Measurements from ENCODE around the gene SNW1.
"Not testable (repeated sequence)": the region's sequence is repeated elsewhere in the genome, so short reads cannot be mapped to it uniquely, and the experiment has no call there.

Gene SNW1

GRCh38 chr14:77747425-77747824 is 13.5 kb downstream of the SNW1 start:
- DNase-seq, result not testable (repeated sequence)

GRCh38 chr14:77746064-77746702 is 14.8 kb downstream of the SNW1 start:
- no peak for DNase-seq

- DNase-seq, result no peak
Observed at GRCh38 chr14:77741438-77741837, 19.5 kb downstream of the SNW1 start.

DNA sequence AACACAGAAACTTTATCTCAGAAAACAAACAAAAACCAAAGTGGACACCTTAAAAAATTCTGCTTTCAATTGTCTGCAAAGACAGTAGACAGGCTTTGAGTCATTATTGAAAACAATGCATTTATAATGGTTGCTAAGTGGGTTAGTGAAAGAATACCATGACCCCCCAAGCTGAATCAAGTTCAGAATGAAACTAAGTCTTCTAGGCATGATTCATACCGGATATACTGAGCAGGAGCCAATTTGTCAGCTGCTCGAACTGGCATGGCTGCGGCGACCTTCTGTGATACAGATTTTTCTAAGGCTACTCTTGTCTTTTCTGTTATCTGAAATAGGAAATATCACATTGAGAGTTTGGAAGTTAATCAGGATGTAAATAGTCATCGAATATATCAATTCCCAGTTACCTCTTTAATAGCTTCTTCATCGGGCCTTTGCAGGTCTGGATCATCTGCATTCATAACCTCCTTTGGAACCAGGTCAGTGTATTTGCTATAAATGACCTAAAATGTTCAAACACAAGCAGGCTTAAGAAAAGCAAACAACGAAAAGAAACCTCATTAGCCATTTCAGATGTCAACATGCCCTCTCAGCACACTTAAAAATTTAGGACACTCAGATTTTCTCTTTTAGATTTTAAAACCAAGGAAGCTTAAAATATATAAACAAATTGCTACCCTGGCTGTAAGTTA is 22.3 kb downstream of the SNW1 start:
- no peak for DNase-seq

DNA sequence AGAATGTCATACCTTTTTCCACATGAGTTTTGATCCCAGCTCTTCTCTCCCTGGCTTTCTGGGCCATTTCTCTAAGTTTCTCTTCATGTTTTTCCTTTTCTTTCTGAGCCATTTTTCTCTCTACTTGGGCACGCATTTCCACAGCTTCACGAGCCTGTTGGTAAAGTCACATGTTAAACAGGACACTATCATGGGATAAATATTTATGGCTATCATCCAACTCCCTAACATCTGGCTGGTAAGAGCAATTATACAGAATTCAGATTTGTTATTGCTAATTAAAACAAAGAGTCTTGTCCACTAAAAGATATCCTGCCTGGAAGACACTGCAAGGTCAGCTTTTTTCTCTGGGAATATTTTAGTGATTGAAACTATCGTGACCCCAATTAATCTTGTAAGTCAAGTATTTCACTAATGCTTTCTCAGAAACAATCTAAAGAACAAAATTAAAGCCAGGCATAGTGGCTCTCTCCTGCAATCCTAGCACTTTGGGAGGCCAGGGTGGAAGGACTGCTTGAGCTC is 29.9 kb downstream of the SNW1 start:
- no peak for DNase-seq

DNA sequence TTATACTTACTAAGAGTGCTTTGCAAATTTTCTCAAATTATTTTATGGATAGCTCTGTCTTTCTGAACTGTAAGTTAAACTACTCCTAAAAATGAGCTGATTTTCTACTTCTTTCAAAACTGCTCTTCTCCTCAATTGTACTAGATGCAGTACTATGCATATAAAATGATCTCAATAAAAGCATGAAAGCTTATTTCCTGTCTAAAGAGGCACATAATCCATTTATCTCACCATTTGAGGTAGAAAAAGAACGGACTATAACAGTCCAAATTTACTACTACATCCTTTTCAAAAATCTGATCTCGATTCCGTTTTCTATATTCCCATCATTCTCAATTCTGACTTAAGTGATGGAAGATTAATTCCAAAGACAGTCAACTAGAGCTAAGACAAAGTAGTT is 38.7 kb downstream of the SNW1 start:
- no peak for DNase-seq

DNA sequence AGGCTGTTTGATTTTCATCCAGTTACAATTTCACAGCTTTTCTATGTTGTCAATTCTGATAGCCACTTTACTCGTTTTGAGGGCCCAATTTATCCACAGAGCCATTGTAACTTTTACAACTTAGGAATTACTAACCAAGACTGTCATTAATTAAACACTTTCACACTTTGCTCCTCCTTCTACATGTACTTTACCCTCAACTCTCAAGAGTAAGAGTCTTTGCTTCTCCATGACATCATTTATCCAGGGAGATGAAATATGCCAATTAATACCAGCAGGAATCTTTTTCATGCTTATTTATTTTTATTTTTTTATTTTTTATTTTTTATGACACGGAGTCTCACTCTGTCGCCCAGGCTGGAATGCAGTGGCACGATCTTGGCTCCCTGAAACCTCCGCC is 39.5 kb downstream of the SNW1 start:
- DNase-seq, result no peak

DNA sequence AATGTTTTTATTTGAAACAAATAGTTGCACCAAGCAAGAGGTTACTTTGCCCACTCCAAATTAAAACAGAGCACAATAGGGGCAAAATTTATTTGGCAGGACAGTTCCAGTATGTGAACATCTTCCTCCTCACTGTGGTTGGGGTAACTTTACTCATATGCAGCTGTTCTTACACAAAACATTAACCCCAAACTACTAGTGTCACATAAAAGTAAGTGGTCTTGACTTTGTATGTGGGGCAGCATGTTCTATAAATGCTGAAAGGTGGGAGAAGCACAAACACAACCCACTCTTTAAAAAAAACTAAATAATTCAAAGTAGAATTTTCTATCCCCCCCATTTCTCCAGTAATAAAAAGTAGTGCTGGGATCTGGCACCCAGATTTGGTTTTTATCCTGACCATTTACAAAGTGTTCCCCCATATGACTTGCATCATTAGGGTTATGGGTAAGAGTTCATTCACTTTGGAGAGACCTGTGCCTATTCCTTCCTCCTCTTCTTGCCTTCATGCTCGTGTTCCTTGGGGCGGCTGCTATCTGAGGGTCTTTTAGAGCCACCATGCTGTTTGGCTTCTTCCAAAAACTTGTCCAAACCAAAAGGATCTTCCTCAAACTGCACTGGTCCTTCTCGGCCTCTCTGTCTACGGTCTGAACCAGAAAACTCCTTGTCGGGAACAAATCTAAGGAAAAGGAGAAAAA is 43.2 kb downstream of the SNW1 start:
- no peak for DNase-seq

DNA sequence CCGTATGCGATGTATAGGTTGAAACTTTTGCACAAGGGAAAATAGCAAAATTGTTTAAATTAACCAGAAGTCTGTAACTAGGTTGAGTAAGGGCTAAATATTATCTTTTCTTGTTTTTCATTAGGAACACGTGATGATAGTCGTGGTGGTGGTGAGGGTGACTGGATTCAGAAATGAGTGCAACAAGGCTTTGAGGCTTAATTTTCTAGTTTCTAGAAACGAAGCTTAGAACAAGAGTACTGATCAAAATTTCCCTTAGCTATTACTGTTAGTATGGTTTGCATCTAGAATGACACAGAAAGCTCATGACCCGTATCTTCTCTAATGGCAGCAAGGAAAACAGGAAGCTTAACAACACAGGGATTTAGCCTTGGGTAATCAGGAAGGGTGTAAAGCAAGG is 46.0 kb downstream of the SNW1 start:
- DNase-seq, result no peak

- no peak for DNase-seq
Observed at GRCh38 chr14:77710364-77710763, 50.6 kb downstream of the SNW1 start.

DNA sequence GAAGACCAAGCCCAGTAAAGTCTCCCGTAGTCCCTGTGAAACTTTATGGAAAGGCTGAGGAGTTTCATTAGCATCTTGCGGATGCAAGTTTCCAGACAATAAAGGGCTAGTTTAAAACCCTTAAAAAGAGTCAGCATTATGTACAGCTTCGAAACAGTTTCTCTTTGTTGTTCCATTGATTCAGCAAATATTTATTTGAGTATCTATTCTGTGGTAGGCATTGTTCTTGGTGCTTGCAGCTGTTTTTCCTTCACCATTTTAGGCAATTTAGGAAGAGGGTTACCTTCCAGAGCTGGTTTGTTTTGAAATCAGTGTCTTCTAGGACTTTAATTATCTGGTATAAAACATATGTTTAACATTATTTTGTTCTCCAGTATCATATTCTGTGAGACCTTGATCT is 51.5 kb downstream of the SNW1 start:
- DNase-seq, result no peak

DNA sequence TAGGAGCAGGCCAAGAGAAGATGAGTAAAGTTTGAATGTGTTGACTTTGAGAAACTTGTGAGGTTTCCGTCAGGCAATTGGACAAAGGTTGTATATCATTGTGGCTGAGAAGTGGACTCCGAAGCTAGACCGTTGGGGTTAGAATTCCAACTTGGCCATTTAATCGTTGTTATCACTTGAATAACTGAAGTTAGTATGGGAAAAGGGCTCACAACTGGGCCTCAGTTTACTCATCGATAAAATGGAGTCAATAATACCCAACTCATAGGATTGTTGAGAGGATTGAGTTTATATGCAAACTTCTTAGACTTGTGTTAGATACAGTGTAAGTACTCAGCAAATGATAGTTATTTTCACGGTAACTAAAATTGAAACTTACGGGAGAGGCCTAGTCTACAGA is 52.2 kb downstream of the SNW1 start:
- no peak for DNase-seq

DNA sequence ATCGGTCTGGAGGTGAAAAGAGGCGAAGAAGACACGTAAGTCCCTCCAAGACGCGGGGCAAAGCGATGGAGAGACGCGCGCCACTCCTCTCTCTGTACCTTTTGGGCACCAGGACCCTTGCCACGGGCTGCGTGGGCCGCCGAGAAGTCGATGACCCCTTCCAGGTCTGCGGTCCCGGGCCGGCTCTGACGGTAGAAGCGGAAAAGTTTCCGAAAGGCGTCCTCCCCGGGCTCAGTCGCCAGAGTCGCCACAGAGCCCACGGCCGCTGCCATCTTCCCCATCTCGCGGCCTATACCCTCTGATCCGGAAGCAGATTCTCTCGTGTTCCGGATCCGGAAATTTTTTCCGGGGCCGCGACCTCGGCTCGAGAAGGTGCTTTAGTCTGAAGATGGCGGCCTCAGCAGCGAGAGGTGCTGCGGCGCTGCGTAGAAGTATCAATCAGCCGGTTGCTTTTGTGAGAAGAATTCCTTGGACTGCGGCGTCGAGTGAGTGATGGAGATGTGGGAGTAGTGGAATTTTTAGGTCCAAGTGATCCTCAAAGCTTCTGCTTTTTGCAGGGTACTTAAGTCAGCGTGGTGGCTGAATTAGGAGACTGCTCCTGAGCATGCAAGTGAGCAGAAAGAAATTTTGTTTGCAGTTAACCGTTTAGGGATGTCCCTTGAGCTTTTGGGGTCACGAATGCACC is 53.1 kb downstream of the SNW1 start, which contains the start of the genes ALKBH1 and SLIRP:
Gene ALKBH1 (minus strand): TSS at position 300 of the 685 bp plus-strand sequence. CDS start 19 bp downstream, at position 281.
Gene SLIRP (plus strand): TSS at position 380 of the 685 bp plus-strand sequence. CDS start 9 bp downstream, at position 389.
- DNase-seq, result peak; percentile 84

GRCh38 chr14:77707355-77707723 is 53.6 kb downstream of the SNW1 start:
- no peak for DNase-seq

DNA sequence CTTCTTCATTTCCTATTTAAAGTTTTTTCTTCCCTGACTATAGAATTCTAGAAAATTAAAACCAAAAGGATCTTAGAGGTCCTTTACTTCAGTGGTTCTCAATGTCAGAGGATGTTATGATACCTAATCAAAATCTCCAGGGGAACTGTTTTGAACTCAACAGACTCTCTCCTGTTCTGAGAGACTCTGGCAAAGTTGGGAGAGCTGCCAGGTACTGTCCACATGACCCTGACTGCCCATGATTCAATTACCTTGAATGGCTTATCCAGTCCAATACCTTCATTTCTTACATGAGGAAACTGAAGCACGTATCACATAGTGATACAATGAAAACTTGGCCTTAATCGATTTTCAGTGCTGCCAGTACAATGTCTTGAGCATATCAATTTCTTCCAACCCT is 69.7 kb downstream of the SNW1 start:
- no peak for DNase-seq

- DNase-seq, result no peak
Observed at GRCh38 chr14:77682158-77682553, 78.8 kb downstream of the SNW1 start.

DNA sequence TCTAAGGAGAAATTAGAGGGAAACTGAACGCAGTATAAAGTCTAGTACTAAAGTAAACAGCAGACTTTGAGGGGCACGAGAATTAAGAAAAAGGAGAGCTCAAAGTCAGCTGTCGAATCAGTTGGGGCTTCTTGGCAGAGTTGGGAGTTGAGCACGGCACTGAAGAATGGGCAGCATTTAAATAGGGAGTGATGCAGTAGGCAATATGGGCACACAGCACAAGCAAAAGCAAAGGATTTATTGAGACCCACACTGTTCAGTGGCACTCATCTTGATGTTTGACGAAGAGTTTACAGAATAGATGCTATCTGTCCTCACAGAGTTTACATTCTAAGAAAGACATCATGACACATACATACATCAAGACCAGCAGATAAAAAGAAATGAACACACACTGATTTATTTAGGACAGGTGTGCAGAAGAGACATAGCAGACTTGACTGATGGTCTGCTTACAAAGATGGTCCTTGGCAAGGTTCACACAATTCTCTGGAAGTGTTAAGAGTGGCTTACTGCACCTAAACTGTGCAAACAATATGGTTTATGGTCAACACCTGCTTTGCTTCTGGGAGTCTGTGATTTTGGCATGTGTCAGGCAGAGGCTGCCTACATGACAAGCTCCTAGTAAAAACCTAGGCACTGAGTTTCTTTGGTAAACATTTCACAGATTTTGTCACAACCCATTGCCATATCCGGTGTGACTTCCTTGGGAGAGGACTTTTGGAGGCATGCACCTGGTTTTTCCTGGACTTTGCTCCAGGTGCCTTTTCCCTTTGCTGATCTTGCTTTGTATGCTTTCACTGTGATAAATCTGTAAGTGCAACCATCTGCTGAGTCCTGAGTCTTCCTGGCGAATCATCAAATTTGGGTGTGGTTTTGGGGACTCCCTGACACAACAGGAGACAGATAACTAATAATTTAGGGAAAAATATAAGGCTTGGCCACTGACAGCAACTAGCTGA is 79.5 kb downstream of the SNW1 start:
- no peak for DNase-seq

GRCh38 chr14:77674931-77675330 is 86.0 kb downstream of the SNW1 start:
- DNase-seq, result no peak

DNA sequence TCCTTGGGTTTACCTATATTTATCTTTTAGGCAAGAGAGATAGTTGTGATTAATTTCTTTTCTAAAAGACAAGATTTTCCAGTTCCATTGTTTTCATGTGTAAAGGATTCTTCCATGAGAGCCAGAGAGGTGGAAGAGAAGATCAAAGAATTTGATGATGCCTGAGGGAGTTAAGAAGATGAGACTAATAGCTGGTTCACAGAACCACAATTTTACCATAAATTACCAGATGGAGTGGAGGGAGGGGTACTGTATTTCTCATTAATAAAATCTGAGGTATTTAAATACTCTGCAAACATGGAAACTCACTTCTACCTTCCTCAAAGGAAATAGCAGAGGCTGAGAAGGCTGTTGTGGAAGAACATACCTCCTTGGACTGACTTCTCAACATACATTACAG is 87.8 kb downstream of the SNW1 start:
- DNase-seq, result no peak
